Esophagus squamous epithelium (tissue), 4 donors: ENCODE data around the gene TLE1.

Experiments used
- CTCF ChIP-seq, 6 experiments: fragments of 450-650 bp in 4 of 6; fragments of 200-600 bp in 2 of 6; sonication (generic) in 2 of 6; IDR thresholded peaks; one replicate each; pipeline ENCODE4 v1.5.1; 2016 to 2019; ENCODE audit warnings: antibody characterized with exemption in 6 of 6, mild to moderate bottlenecking in 4 of 6, moderate library complexity in 4 of 6
- POLR2A ChIP-seq, 4 donors: fragments of 450-650 bp; IDR thresholded peaks; one replicate each; pipeline ENCODE4 v1.6.1; 2017; ENCODE audit warnings: antibody characterized with exemption in 4 of 4, mild to moderate bottlenecking in 4 of 4, moderate library complexity in 3 of 4

- no peak for TF ChIP-seq CTCF (IDR thresholded peaks at IDR 0.05)
- TF ChIP-seq POLR2A (IDR thresholded peaks at IDR 0.05) = no peak
Measured at GRCh38 chr9:81550207-81550583, 139.2 kb downstream of the TLE1 start.
